Panc1 (cell line): ENCODE results near the gene BEGAIN.

Experiments
- CTCF ChIP-seq: fragments of 450-650 bp; IDR thresholded peaks from 2 replicates; pipeline ENCODE4 v1.5.1; 2017; ENCODE audit warnings: mild to moderate bottlenecking
- POLR2AphosphoS5 ChIP-seq: IDR thresholded peaks from 2 replicates; pipeline ENCODE4 v1.6.1; 2012; ENCODE audit warnings: mild to moderate bottlenecking, low read depth, low read length, moderate library complexity
- REST ChIP-seq, 2 experiments: IDR thresholded peaks; 2 replicates each; pipeline ENCODE4 v1.6.1; 2011 to 2012; ENCODE audit warnings: low read depth in 2 of 2, control low read depth in 1 of 2, low read length in 1 of 2, mild to moderate bottlenecking in 1 of 2, moderate library complexity in 1 of 2; ENCODE audit not compliant: insufficient read depth in 1 of 2

- TF ChIP-seq CTCF (no peak), POLR2AphosphoS5 (no peak), REST (IDR thresholded peaks at IDR 0.05; ENCODE audit: insufficient read depth in 1 of 2, low read depth in 2 of 2, low read length in 1 of 2) (no peak)
These were observed 26.2 kb downstream of the BEGAIN start for GRCh38 chr14:100561005-100561404.
